HCT116 (cell line): Measurements from ENCODE around the gene KANK2. TPM values are rescaled to one million over a fixed set of nuclear protein-coding genes. Genes with fewer than 3 reads are reported as not detected.

Experiments
- ATAC-seq: fragments of 200-7000 bp; cut with Tn5 transposase; 2 replicates; pipeline ENCODE4 v1.9.1; 2020; ENCODE audit warnings: mild to moderate bottlenecking, moderate library complexity
- BruUV-seq: library from RNA; stranded (reverse); fragments of 400-500 nt; replicated peaks from 2 replicates; lab custom pipeline; 2021; lab: Mats Ljungman, UMichigan
- CTCF ChIA-PET: fragments of 300-600 bp; sonication (Branson Sonifier 250); formaldehyde crosslinking; loops from one replicate; lab custom pipeline; 2021; ENCODE audit warnings: antibody characterized with exemption; lab: Charles Lee
- POLR2A ChIA-PET: fragments of 300-600, 350-600 bp; sonication (Branson Sonifier 250); formaldehyde crosslinking; loops from one replicate; lab custom pipeline; 2021; ENCODE audit warnings: antibody characterized with exemption; lab: Charles Lee
- RAD21 ChIA-PET, 2 experiments: fragments of 300-600 bp; sonication (Branson Sonifier 250); formaldehyde crosslinking; loops; one replicate each; lab custom pipeline; 2023; ENCODE audit warnings: low total read pairs in 2 of 2; ENCODE audit not compliant: uncharacterized antibody in 2 of 2, unreplicated experiment in 2 of 2, low non-redundant PET in 1 of 2; lab: Charles Lee
- DNase-seq: peaks from one replicate; pipeline ENCODE4 v3.0.0-alpha.2; 2010; ENCODE audit warnings: low read depth, low spot score
- H2AFZ ChIP-seq: fragments of 200-600 bp; shearing (Covaris generic), sonication (generic); 2 replicates; pipeline ENCODE4 v1.6.1; 2017; ENCODE audit warnings: low read depth, mixed run types, mixed read lengths, antibody characterized with exemption, low read length; ENCODE audit not compliant: poor library complexity, severe bottlenecking
- H3K27ac ChIP-seq: 2 replicates; pipeline ENCODE4 v1.5.1; 2012; ENCODE audit warnings: low read depth, low read length
- H3K27me3 ChIP-seq: fragments of 200-600 bp; sonication (generic); 2 replicates; pipeline ENCODE4 v1.6.1; 2016; ENCODE audit warnings: mixed run types, low read length, mixed read lengths; ENCODE audit not compliant: insufficient read depth
- H3K36me3 ChIP-seq, 2 experiments: fragments of 200-500 bp in 1 of 2; fragments of 200-600 bp in 1 of 2; sonication (Bioruptor generic) in 1 of 2; sonication (generic) in 1 of 2; 2 replicates each; pipeline versions ENCODE4 v1.5.1 to v1.6.1; 2014 to 2016; ENCODE audit warnings: low read length in 2 of 2, inconsistent platforms in 1 of 2, mixed read lengths in 1 of 2, mixed run types in 1 of 2; ENCODE audit not compliant: insufficient read depth in 2 of 2, control insufficient read depth in 1 of 2
- H3K4me1 ChIP-seq, 2 experiments: fragments of 200-600 bp in 1 of 2; sonication (generic) in 1 of 2; 2 replicates each; pipeline versions ENCODE4 v1.5.1 to v1.6.1; 2012 to 2017; ENCODE audit warnings: low read length in 2 of 2, inconsistent platforms in 1 of 2, mild to moderate bottlenecking in 1 of 2, mixed read lengths in 1 of 2, mixed run types in 1 of 2, moderate library complexity in 1 of 2; ENCODE audit not compliant: insufficient read depth in 2 of 2, control insufficient read depth in 1 of 2
- H3K4me2 ChIP-seq: fragments of 200-600 bp; sonication (generic); 2 replicates; pipeline ENCODE4 v1.6.1; 2017; ENCODE audit warnings: mixed run types, low read length, mixed read lengths
- H3K4me3 ChIP-seq, 2 experiments: fragments of 200-600 bp in 1 of 2; sonication (generic) in 1 of 2; replicated peaks in 1 of 2; 2 replicates each; pipeline ENCODE4 v1.5.1; 2011 to 2016; ENCODE audit warnings: low read length in 2 of 2, control low read depth in 1 of 2, low read depth in 1 of 2, mild to moderate bottlenecking in 1 of 2, mixed read lengths in 1 of 2, mixed run types in 1 of 2
- H3K79me2 ChIP-seq: fragments of 200-600 bp; sonication (generic); 2 replicates; pipeline ENCODE4 v1.6.1; 2017; ENCODE audit warnings: mild to moderate bottlenecking, mixed run types, low read length, moderate library complexity, mixed read lengths; ENCODE audit not compliant: insufficient read depth
- H3K9ac ChIP-seq: fragments of 200-600 bp; sonication (generic); 2 replicates; pipeline ENCODE4 v1.6.1; 2016; ENCODE audit warnings: low read length, mixed read lengths
- H3K9me2 ChIP-seq: fragments of 200-600 bp; sonication (generic), shearing (Covaris generic); 2 replicates; pipeline ENCODE4 v1.6.1; 2017; ENCODE audit warnings: mixed run types, mild to moderate bottlenecking, moderate library complexity; ENCODE audit not compliant: insufficient read depth
- H3K9me3 ChIP-seq, 2 experiments: fragments of 200-500 bp in 1 of 2; fragments of 200-600 bp in 1 of 2; sonication (Bioruptor generic) in 1 of 2; sonication (generic) in 1 of 2; 2 replicates each; pipeline ENCODE4 v1.6.1; 2014 to 2017; ENCODE audit warnings: low read length in 2 of 2, mixed read lengths in 2 of 2, inconsistent platforms in 1 of 2, low read depth in 1 of 2, mild to moderate bottlenecking in 1 of 2, mixed run types in 1 of 2, moderate library complexity in 1 of 2; ENCODE audit not compliant: control insufficient read depth in 1 of 2, insufficient read depth in 1 of 2
- H4K20me1 ChIP-seq: fragments of 200-600 bp; sonication (generic), shearing (Covaris generic); 2 replicates; pipeline ENCODE4 v1.6.1; 2017; ENCODE audit warnings: mixed run types, mild to moderate bottlenecking, moderate library complexity; ENCODE audit not compliant: insufficient read depth
- CBX3 ChIP-seq: IDR thresholded peaks from 2 replicates; pipeline ENCODE4 v1.6.1; 2012; ENCODE audit warnings: low read depth
- CEBPB ChIP-seq: IDR thresholded peaks from 2 replicates; pipeline ENCODE4 v1.6.1; 2012; ENCODE audit warnings: low read depth
- EGR1 ChIP-seq: IDR thresholded peaks from 2 replicates; pipeline ENCODE4 v1.6.1; 2012; ENCODE audit warnings: low read depth
- ELF1 ChIP-seq: IDR thresholded peaks from 2 replicates; pipeline ENCODE4 v1.6.1; 2012; ENCODE audit warnings: low read depth, borderline replicate concordance
- EZH2 ChIP-seq: fragments of 200-600 bp; sonication (generic); IDR thresholded peaks from 2 replicates; pipeline ENCODE4 v1.6.1; 2017; ENCODE audit warnings: antibody characterized with exemption, mixed run types
- FOSL1 ChIP-seq: IDR thresholded peaks from 2 replicates; pipeline ENCODE4 v1.6.1; 2012; ENCODE audit warnings: low read depth
- JUND ChIP-seq: IDR thresholded peaks from 2 replicates; pipeline ENCODE4 v1.6.1; 2012
- POLR2AphosphoS5 ChIP-seq: IDR thresholded peaks from 2 replicates; pipeline ENCODE4 v1.6.1; 2011; ENCODE audit warnings: mild to moderate bottlenecking, low read depth, low read length, moderate library complexity
- RAD21 ChIP-seq: IDR thresholded peaks from 2 replicates; pipeline ENCODE4 v1.6.1; 2012; ENCODE audit warnings: low read depth, mild to moderate bottlenecking
- SIN3A ChIP-seq: IDR thresholded peaks from 2 replicates; pipeline ENCODE4 v1.6.1; 2012; ENCODE audit warnings: low read depth
- SP1 ChIP-seq: IDR thresholded peaks from 2 replicates; pipeline ENCODE4 v1.6.1; 2012; ENCODE audit warnings: low read depth
- YY1 ChIP-seq: IDR thresholded peaks from 2 replicates; pipeline ENCODE4 v1.6.1; 2011; ENCODE audit warnings: low read length, low read depth, moderate library complexity, mild to moderate bottlenecking; ENCODE audit not compliant: insufficient replicate concordance; ENCODE audit errors: extremely low read depth
- ZNF274 ChIP-seq: fragments of 200-500 bp; sonication (Bioruptor generic); IDR thresholded peaks from 2 replicates; pipeline ENCODE4 v1.6.1; 2014; ENCODE audit warnings: mild to moderate bottlenecking, low read depth, low read length, inconsistent platforms
- intact Hi-C: fragments of 100-400 bp; cut with micrococcal nuclease; formaldehyde crosslinking; loops from 2 replicates; pipeline ENCODE4 v1.10.0; 2022
- total RNA-seq: library from RNA; stranded (reverse); gene quantifications from one replicate; pipeline ENCODE4 v1.2.1, GENCODE V29; 2021; ENCODE audit not compliant: unreplicated experiment
- TF ChIP-seq, protein P1 (sequence below): IDR thresholded peaks from 2 replicates; pipeline ENCODE4 v1.6.1; 2012
- TF ChIP-seq, protein P2 (sequence below): IDR thresholded peaks from 2 replicates; pipeline ENCODE4 v1.6.1; 2012
- TF ChIP-seq, protein P3 (sequence below), 3 experiments: fragments of 200-600 bp in 1 of 3; sonication (generic) in 1 of 3; IDR thresholded peaks in 2 of 3; conservative IDR thresholded peaks in 1 of 3; 2 replicates each; pipeline ENCODE4 v1.5.1; 2012 to 2017; ENCODE audit warnings: low read depth in 2 of 3, low read length in 2 of 3, antibody characterized with exemption in 1 of 3, borderline replicate concordance in 1 of 3, control low read depth in 1 of 3, mild to moderate bottlenecking in 1 of 3, mixed read lengths in 1 of 3, mixed run types in 1 of 3, moderate library complexity in 1 of 3; ENCODE audit not compliant: insufficient read depth in 1 of 3
- TF ChIP-seq, protein P4 (sequence below): IDR thresholded peaks from 2 replicates; pipeline ENCODE4 v1.6.1; 2012; ENCODE audit warnings: low read depth
- TF ChIP-seq, protein P5 (sequence below): IDR thresholded peaks from 2 replicates; pipeline ENCODE4 v1.6.1; 2011; ENCODE audit warnings: mild to moderate bottlenecking, low read length, moderate library complexity; ENCODE audit not compliant: insufficient replicate concordance; ENCODE audit errors: extremely low read depth

KANK2 gene
- total RNA-seq, 1 experiment from 2014 or later: 43.6 TPM

DNA sequence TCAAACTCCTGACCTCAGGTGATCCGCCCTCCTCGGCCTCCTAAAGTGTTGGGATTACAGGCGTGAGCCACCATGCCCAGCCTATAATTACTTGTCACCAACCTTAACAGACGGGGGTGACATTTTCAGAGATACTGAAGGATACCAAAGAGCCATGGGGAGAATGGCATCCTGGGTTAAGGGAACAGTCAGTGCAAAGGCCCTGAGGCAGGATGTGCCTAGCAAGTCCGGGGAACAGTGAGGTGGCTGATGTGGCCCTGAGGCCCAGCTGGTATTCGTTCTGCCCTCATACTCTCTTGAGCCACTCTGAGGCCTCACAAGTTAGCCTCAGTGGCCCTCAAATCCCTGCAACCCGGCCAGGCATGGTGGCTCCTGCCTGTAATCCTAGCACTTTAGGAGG, 27.1 kb upstream of the KANK2 start (continued):
- TF ChIP-seq JUND (no peak), CEBPB (no peak), RAD21 (no peak), EGR1 (no peak), ELF1 (no peak)
- TF ChIP-seq, protein P1, sequence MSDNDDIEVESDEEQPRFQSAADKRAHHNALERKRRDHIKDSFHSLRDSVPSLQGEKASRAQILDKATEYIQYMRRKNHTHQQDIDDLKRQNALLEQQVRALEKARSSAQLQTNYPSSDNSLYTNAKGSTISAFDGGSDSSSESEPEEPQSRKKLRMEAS: no peak
- TF ChIP-seq, protein P2, sequence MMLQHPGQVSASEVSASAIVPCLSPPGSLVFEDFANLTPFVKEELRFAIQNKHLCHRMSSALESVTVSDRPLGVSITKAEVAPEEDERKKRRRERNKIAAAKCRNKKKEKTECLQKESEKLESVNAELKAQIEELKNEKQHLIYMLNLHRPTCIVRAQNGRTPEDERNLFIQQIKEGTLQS: no peak

DNA sequence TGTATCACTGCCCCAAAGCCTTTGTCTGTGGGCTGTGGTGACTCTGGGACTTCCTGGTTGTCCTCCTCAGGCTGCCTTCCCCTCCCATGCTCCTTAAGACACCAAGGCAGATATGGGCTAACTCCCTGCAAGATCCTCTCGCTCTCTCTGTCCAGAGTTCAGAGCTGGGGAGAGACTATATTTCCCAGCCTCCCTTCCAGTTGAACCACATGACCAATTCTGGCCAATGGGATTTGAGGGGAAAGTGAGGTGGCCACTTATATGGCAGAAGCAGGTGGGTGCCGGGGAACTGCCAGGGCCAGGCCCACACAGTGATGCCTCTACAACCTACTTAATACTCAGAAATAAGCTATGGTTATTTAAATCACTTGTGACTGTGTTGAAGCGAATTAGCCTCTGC, 25.9 kb upstream of the KANK2 start:
- DNase-seq (no peak), ATAC-seq (no peak)
- no peaks in the 10 kb centered on the region for H3K9me2 ChIP-seq
- TF ChIP-seq FOSL1 (no peak), SIN3A (no peak), CBX3 (no peak), ELF1 (no peak), ZNF274 (no peak), POLR2AphosphoS5 (no peak), YY1 (no peak), RAD21 (no peak), EZH2 (no peak), SP1 (no peak), CEBPB (no peak)
- TF ChIP-seq, protein P3, sequence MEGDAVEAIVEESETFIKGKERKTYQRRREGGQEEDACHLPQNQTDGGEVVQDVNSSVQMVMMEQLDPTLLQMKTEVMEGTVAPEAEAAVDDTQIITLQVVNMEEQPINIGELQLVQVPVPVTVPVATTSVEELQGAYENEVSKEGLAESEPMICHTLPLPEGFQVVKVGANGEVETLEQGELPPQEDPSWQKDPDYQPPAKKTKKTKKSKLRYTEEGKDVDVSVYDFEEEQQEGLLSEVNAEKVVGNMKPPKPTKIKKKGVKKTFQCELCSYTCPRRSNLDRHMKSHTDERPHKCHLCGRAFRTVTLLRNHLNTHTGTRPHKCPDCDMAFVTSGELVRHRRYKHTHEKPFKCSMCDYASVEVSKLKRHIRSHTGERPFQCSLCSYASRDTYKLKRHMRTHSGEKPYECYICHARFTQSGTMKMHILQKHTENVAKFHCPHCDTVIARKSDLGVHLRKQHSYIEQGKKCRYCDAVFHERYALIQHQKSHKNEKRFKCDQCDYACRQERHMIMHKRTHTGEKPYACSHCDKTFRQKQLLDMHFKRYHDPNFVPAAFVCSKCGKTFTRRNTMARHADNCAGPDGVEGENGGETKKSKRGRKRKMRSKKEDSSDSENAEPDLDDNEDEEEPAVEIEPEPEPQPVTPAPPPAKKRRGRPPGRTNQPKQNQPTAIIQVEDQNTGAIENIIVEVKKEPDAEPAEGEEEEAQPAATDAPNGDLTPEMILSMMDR (IDR thresholded peaks at IDR 0.05 in 2 of 3, conservative IDR thresholded peaks at IDR 0.05 in 1 of 3; ENCODE audit: borderline replicate concordance in 1 of 3, insufficient read depth in 1 of 3, low read depth in 2 of 3, low read length in 2 of 3): no peak
- TF ChIP-seq, protein P4, sequence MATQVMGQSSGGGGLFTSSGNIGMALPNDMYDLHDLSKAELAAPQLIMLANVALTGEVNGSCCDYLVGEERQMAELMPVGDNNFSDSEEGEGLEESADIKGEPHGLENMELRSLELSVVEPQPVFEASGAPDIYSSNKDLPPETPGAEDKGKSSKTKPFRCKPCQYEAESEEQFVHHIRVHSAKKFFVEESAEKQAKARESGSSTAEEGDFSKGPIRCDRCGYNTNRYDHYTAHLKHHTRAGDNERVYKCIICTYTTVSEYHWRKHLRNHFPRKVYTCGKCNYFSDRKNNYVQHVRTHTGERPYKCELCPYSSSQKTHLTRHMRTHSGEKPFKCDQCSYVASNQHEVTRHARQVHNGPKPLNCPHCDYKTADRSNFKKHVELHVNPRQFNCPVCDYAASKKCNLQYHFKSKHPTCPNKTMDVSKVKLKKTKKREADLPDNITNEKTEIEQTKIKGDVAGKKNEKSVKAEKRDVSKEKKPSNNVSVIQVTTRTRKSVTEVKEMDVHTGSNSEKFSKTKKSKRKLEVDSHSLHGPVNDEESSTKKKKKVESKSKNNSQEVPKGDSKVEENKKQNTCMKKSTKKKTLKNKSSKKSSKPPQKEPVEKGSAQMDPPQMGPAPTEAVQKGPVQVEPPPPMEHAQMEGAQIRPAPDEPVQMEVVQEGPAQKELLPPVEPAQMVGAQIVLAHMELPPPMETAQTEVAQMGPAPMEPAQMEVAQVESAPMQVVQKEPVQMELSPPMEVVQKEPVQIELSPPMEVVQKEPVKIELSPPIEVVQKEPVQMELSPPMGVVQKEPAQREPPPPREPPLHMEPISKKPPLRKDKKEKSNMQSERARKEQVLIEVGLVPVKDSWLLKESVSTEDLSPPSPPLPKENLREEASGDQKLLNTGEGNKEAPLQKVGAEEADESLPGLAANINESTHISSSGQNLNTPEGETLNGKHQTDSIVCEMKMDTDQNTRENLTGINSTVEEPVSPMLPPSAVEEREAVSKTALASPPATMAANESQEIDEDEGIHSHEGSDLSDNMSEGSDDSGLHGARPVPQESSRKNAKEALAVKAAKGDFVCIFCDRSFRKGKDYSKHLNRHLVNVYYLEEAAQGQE: no peak
- TF ChIP-seq, protein P5, sequence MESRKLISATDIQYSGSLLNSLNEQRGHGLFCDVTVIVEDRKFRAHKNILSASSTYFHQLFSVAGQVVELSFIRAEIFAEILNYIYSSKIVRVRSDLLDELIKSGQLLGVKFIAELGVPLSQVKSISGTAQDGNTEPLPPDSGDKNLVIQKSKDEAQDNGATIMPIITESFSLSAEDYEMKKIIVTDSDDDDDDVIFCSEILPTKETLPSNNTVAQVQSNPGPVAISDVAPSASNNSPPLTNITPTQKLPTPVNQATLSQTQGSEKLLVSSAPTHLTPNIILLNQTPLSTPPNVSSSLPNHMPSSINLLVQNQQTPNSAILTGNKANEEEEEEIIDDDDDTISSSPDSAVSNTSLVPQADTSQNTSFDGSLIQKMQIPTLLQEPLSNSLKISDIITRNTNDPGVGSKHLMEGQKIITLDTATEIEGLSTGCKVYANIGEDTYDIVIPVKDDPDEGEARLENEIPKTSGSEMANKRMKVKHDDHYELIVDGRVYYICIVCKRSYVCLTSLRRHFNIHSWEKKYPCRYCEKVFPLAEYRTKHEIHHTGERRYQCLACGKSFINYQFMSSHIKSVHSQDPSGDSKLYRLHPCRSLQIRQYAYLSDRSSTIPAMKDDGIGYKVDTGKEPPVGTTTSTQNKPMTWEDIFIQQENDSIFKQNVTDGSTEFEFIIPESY: no peak

More for the DNA sequence above, 25.9 kb upstream of the KANK2 start:
- no peak overlapping the region for H2AFZ ChIP-seq
- peaks cover 6 to 14% of the 10 kb centered on the region in 2 experiments; a peak in 3 of 4 replicates for H3K36me3 ChIP-seq
- H4K20me1 ChIP-seq: no peaks in the 10 kb centered on the region
- RAD21 ChIA-PET: no interaction called here
- no peak overlapping the region for H3K9ac ChIP-seq
- no peak overlapping the region for H3K4me2 ChIP-seq
- peaks cover 6 to 11% of the 10 kb centered on the region in 2 experiments; a peak in 2 of 4 replicates for H3K9me3 ChIP-seq
- POLR2A ChIA-PET: no interaction called here
- H3K4me3 ChIP-seq: no peak overlapping the region
- no peak overlapping the region for H3K27ac ChIP-seq
- intact Hi-C loops: no loop called here
- no peaks in the 10 kb centered on the region for H3K79me2 ChIP-seq
- CTCF ChIA-PET: interaction anchor here (1.0 kb wide), 1 partner anchor 85 kb away, joined by 3 read pairs; no protein-coding TSS in a partner anchor
- H3K4me1 ChIP-seq: peaks cover 4 to 8% of the 10 kb centered on the region in 2 experiments; a peak in 3 of 4 replicates
- no TSS peak for BruUV-seq
- H3K27me3 ChIP-seq: no peaks in the 10 kb centered on the region
